ENCODE results near the gene USP9X. TPM values are rescaled to one million over a fixed set of nuclear protein-coding genes. Genes with fewer than 3 reads are reported as not detected.

USP9X gene
- total and polyA plus RNA-seq, 2 experiments from 2014 or later, result 62.2 to 329 TPM

DNA sequence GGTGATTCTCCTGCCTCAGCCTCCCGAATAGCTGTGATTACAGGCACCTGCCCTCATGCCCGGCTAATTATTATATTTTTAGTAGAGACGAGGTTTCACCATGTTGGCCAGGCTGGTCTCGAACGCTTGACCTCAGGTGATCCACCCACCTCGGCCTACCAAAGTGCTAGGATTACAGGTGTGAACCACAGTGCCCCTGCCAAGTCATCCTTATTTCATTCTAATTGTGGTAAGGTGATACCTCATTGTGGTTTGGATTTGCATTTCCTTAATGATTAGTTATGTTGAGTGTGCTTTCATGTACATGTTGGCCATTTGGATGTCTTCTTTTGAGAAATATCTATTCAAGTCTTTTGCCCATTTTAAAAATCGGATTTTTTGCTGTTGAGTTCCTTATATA, 93.0 kb downstream of the USP9X start:
- H3K4me1 Mint-ChIP-seq, result peaks cover 32% of the 10 kb centered on the region
- H3K4me3 Mint-ChIP-seq, result no peak overlapping the region
- no peaks in the 10 kb centered on the region for H3K9me2 ChIP-seq (ENCODE audit: insufficient read depth)
- peak overlapping the region; percentile 84; the same call in 1 of the 2 replicates for H3K27ac Mint-ChIP-seq
- peaks cover 52% of the 10 kb centered on the region for H3K36me3 Mint-ChIP-seq (ENCODE audit: low read depth)
- TF ChIP-seq CREB1 (CRISPR knock-in tag; IDR thresholded peaks at IDR 0.05; ENCODE audit: low read depth) (no peak), ZNF462 (CRISPR knock-in tag; IDR thresholded peaks at IDR 0.05) (no peak), ZNF331 (CRISPR knock-in tag; IDR thresholded peaks at IDR 0.05; ENCODE audit: low read depth) (no peak), ZNF114 (CRISPR knock-in tag; IDR thresholded peaks at IDR 0.05) (no peak), POLR2AphosphoS5 (IDR thresholded peaks at IDR 0.05; ENCODE audit: low read depth) (no peak), EZH2 (IDR thresholded peaks at IDR 0.05; ENCODE audit: low read depth, unreplicated experiment) (no peak), STAT1 (IDR thresholded peaks at IDR 0.05; ENCODE audit: unreplicated experiment) (no peak), ETS1 (IDR thresholded peaks at IDR 0.05) (no peak), NANOG (IDR thresholded peaks at IDR 0.05; ENCODE audit: borderline replicate concordance) (no peak), JUNB (IDR thresholded peaks at IDR 0.05; ENCODE audit: unreplicated experiment) (no peak), EZH2phosphoT487 (IDR thresholded peaks at IDR 0.05; ENCODE audit: unreplicated experiment) (no peak)
- TF ChIP-seq, protein P1, sequence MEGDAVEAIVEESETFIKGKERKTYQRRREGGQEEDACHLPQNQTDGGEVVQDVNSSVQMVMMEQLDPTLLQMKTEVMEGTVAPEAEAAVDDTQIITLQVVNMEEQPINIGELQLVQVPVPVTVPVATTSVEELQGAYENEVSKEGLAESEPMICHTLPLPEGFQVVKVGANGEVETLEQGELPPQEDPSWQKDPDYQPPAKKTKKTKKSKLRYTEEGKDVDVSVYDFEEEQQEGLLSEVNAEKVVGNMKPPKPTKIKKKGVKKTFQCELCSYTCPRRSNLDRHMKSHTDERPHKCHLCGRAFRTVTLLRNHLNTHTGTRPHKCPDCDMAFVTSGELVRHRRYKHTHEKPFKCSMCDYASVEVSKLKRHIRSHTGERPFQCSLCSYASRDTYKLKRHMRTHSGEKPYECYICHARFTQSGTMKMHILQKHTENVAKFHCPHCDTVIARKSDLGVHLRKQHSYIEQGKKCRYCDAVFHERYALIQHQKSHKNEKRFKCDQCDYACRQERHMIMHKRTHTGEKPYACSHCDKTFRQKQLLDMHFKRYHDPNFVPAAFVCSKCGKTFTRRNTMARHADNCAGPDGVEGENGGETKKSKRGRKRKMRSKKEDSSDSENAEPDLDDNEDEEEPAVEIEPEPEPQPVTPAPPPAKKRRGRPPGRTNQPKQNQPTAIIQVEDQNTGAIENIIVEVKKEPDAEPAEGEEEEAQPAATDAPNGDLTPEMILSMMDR (conservative IDR thresholded peaks at IDR 0.05; ENCODE audit: low read depth in 2 of 2), result no peak
- TF ChIP-seq, protein P2, sequence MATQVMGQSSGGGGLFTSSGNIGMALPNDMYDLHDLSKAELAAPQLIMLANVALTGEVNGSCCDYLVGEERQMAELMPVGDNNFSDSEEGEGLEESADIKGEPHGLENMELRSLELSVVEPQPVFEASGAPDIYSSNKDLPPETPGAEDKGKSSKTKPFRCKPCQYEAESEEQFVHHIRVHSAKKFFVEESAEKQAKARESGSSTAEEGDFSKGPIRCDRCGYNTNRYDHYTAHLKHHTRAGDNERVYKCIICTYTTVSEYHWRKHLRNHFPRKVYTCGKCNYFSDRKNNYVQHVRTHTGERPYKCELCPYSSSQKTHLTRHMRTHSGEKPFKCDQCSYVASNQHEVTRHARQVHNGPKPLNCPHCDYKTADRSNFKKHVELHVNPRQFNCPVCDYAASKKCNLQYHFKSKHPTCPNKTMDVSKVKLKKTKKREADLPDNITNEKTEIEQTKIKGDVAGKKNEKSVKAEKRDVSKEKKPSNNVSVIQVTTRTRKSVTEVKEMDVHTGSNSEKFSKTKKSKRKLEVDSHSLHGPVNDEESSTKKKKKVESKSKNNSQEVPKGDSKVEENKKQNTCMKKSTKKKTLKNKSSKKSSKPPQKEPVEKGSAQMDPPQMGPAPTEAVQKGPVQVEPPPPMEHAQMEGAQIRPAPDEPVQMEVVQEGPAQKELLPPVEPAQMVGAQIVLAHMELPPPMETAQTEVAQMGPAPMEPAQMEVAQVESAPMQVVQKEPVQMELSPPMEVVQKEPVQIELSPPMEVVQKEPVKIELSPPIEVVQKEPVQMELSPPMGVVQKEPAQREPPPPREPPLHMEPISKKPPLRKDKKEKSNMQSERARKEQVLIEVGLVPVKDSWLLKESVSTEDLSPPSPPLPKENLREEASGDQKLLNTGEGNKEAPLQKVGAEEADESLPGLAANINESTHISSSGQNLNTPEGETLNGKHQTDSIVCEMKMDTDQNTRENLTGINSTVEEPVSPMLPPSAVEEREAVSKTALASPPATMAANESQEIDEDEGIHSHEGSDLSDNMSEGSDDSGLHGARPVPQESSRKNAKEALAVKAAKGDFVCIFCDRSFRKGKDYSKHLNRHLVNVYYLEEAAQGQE (IDR thresholded peaks at IDR 0.05; ENCODE audit: unreplicated experiment), result no peak
- H3K4me2 ChIP-seq, result no peak overlapping the region
- peaks cover 3% of the 10 kb centered on the region for H3K27me3 Mint-ChIP-seq (ENCODE audit: insufficient read depth, low read depth, poor library complexity)
- ATAC-seq (no peak), DNase-seq (ENCODE audit: low spot score) (no peak)
- H3K27ac ChIP-seq (ENCODE audit: low read depth), result no peak overlapping the region
- no peaks in the 10 kb centered on the region; the same call in 1 of the 2 replicates for H3F3A ChIP-seq (replicated peaks; ENCODE audit: low read depth)
- H2AFZ ChIP-seq, result no peak overlapping the region
- H3K79me2 ChIP-seq (replicated peaks; ENCODE audit: insufficient read depth), result peaks cover 65% of the 10 kb centered on the region
- peaks cover 8% of the 10 kb centered on the region; the same call in 1 of the 2 replicates for H3K4me1 ChIP-seq (ENCODE audit: insufficient read depth)
- H3K9me3 Mint-ChIP-seq, result no peaks in the 10 kb centered on the region
- H3K4me3 ChIP-seq, result no peak overlapping the region
- H3K27me3 ChIP-seq (ENCODE audit: insufficient read depth), result no peaks in the 10 kb centered on the region
- peaks cover 20% of the 10 kb centered on the region for H4K20me1 ChIP-seq (replicated peaks; ENCODE audit: insufficient read depth)
- peaks cover 20% of the 10 kb centered on the region for H3K36me3 ChIP-seq (ENCODE audit: insufficient read depth)
